Activated CD8-positive, alpha-beta memory T cell treated with anti-CD3 and anti-CD28 coated beads, Interleukin-2, amount 50 U/mL, for 48 hours (primary cell): ENCODE data around the gene KRTAP10-2.
A peak's percentile ranks its signal among the peaks of the same experiment; 100 is the strongest.
"Not testable (repeated sequence)": the region's sequence is repeated elsewhere in the genome, so short reads cannot be mapped to it uniquely, and the experiment has no call there.

Experiments used
- DNase-seq: peaks from one replicate; pipeline ENCODE4 v3.0.0-alpha.2; 2020

Gene KRTAP10-2

DNA sequence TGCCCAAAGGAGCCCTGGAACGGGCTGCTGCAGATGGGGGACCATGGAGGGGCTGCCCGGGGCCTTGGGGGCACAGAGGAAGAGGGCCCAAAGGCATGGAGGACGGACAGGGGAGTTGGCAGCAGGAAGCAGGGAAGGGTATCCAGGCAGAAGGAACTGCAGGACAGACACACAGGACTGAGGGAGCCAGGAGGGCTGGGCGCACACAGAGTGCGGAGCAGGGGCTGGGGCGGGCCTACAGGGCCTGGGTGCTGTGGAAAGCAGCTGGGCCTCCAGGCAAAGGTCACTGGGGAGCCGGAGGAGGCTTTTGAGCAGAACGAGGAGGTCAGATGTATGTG, 39.4 kb downstream of the KRTAP10-2 start:
- DNase-seq, result no peak

DNA sequence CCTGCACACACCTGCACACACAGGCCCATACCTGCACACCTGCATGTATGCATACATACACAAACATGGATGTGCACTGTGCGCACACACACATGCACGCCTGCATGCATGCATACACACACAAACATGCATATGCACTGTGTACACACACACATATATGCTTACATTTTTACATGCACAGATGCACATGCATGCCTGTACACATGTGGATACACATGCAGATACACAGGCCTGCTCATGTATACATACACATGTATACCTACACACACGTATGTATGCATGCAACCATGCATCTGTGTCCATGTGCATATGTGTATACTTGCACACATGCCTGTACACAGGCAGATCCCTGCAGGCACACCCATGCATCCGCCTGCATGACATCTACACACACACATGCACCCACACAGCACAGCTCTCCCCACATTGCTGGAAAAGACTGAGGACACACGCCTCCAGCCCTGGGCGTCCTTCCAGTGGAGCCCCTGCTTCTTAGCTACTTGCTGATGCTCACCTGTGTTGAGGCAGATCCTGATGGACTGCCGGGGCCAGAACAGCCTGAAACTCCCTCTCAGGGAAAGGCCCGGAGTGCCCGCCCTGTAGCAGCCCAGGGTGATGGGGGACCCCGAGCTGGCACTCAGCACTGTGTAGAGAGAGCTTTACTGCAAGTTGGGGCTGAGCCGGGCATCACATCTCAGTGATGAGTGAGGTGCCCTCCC, 39.9 kb downstream of the KRTAP10-2 start:
- no peak for DNase-seq

DNA sequence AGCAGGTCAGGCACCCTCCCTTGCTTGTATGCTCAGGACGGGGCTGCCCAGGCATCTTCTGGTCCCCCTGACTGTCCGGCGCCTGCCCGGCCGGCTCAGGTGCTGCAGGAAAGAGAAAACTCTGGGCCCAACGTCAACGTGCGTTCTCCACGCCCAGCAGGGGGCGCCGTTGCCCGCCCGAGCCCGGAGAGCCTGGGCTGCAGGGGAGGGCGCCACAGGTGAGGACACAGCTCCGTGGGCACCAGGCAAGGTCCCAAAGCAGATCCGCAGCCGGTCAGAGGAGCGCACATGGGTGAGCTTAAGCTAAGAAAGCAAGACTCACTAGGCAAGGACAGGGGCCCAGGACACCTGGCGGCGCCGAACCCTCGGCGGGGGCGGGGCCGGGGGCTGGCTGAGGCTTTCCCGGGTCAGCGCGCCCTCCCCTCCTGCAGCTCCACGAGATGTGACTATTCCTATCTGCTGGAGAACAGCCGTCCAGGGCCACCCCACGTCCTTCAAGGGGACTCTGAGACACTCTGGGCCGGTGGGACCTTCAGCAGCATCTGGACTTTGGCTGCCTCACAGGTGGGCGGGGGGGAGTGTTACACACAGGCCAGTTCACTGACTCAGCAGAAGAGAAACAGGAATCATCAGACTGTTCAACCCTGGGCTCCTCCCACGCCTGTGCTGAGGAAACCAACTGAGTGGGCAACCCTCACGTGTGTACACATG, 40.6 kb downstream of the KRTAP10-2 start:
- peak; percentile 96 for DNase-seq

DNA sequence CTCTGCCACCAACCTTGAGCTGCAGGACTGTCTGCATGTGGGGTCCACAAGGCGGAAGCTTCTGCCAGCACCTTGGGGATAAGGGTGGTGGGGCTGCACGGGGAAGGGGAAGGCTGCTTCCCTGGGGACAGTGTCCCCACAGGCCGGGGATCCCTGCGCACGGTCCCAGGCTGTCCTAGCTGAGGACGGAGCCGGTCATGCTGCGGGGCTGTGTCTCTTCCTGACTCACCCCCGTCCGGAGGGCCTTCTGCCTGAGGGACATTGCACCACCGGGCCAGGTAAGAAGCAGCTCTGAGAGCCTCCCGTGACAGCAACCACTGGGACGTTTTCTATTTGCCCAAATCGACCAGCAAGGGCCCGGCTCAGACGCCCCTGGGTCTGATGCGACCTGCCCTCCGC, 41.2 kb downstream of the KRTAP10-2 start:
- DNase-seq, result no peak

DNA sequence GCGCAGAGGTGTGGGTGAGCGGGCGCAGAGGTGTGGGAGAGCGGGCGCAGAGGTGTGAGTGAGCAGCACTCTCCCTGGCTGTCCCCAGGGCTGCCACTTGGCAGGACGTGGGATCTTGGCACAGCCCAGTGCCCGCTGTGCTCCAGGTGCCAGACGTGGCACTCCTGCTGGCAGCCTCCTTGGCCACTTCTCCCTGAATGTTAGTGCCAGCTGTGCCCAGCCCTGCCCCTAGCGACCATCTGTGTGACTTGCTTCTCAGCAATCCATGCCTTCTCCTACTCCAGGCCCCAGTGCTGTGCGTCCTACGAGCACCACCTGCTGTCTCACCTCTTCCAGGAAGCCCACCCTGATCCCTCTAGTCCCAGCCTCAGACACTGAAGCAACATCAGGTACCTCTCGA, 41.8 kb downstream of the KRTAP10-2 start:
- no peak for DNase-seq

DNA sequence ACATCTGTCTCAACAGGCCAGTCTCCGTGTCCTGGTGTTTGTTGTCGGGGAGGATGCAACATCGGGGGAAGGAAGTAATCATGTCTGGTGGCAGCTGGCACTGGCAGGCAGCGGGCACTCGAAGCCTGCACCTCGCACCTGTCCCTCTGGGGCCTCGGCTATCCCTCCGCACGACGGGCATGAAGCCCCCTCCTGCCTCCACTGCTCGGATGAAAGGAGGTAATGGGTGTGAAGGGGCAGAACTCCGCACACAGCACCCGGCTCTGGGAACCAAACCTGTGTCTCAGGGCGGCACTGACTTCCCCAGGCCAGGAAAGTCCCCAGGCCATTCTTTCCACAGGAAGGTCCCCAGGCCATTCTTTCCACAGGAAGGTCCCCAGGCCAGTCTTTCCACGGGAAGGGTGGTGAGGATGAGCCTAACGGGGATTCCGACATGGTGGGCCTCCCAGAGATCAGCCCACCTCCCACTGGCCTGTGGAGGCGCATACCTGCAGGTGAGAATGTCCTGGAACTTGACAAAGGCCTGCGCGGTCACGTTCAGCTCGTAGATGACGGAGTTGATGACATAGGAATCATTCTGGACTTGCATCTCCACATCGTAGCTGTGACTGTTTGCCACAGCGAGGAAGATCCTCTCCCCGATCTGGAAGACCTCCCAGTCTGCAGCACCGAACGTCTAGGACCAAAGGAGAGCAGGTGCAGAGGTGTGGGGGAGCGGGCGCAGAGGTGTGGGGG, 42.4 kb downstream of the KRTAP10-2 start:
- no peak for DNase-seq

DNA sequence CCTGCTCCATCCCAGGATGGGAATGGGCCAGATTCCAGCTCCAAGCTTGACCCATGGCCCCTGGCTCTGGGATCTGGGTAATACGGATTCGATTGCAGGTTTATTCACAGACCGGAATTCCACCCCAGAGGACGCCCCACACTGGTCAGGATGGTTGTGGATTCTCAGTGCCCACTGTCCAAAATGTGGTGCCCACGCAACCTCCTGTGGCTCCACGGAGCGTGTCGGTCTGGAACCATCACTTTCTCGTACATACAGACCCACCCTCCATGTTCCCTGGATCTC, 42.9 kb downstream of the KRTAP10-2 start:
- no peak for DNase-seq

DNA sequence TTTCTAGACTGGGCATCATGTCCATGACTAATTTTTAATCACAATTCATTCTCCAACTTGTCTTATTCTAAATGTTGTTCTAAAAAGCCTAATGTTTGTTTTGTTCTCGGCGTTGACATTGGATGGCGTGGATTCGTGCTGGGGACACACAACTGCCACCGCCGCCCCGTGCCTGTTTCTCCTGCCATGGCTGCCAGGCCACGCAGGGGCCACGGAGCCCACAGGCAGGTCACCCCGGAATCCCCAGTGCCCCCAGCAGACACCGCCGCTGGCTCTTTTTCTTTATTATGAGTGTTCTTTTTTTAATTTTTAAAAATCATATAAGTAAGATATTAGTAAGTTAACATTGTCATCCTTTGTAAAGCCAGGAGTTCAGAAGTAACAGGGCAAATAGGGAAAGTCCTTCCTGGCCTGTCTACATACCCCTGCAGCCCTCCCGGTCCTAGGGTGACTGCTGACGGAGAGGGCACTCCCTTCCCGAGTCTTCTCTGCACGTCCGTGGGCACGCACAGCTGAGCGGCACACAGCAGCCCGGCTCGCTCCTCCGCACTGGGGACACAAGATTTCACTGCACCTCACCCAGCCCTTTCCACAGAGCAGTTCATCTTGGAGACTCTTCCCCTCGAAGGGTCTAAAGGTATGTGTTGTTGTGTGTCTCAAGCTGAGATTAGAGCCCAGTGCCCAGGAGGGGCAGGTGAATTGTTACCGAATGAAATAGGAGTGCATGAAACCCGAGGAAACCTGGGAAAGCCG, 43.5 kb downstream of the KRTAP10-2 start:
- no peak for DNase-seq

DNA sequence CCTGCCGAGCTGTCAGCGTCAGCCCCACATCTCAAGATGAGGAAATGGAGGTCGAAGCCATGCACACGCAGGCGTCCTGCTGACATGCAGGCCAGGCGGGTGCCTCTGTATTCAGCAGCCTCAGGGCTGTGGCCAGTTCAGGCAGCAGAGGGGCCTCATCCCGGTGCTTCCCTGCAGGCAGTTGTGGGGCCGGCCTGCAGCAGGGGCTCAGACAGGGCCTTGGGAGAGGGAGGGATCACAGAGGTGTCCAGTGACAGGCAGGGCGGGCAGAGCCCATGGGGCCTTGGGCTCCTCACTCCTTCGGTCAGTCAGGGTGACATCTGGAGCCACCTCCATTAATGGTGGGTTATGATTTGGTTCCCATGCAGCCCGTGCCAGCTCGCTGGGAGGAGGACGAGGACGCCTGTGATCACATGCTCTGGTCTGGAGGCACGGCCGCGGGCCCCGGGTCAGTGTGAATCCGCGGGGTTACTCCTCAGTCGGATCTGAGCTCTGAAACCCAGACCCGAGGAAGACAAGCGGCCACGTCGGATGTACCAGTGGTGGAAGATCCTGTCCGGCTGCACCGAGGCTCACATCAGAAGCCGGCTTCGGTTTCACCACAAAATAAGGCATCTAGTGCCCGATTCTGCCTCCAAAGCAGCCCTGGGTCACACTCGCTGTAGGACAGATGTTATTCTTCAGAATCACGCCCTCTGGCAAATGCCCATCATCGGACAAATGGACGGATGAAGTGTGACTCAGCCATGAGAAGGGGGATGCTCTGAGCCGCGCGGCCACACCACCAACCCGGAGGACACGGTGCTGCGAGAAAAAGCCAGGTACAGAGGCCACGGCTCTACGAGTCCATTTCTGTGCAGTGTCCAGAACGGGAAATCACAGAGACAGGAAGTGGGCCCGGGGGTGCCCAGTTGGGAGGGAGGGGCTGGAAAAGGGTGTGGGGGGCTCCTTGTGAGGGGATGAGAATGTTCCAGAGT, 44.7 kb downstream of the KRTAP10-2 start:
- no peak for DNase-seq

DNA sequence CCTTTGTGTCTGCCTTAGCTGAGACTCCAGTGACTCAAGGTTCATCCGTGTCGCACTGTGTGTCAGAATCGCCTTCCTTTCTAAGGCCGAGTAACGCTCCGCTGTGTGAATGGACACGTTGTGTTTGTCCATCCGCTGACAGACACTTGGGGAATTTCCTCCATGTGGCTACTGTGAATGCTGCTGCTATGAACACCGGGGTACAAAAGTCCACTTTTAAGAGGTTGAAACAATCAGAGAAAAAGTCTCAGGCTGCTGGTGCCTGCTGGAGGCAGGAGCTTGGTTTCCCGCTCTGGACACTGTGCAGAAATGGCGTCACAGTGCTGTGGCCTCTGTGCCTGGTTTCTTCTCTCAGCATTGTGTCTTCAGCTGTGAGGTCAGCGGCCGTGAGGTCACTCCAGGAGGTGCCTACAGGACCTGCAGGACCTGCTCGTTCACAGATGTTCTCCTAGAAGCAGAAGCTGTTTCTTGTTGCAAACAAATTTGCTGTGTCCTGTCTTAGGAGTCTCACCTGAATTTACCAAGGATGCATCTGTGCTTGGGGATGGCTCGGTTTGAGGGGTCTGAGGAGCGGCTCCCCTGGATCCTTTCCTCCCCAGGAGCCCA, 45.5 kb downstream of the KRTAP10-2 start:
- DNase-seq, result no peak

DNA sequence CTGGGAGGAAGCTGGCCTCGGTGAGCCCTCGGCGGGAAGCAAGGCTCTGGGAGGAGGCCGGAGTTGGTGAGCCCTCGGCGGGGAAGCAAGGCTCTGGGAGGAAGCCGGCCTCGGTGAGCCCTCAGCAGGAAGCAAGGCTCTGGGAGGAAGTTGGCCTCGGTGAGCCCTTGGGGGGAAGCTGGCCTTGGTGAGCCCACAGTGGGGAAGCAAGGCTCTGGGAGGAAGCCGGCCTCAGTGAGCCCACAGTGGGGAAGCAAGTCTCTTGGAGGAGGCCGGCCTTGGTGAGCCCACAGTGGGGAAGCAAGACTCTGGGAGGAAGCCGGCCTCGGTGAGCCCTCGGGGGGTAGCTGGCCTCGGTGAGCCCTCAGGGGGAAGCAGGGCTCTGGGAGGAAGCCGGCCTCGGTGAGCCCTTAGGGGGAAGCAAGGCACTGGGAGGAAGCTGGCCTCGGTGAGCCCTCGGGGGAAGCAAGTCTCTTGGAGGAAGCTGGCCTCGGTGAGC, 47.4 kb downstream of the KRTAP10-2 start:
- no peak for DNase-seq

DNA sequence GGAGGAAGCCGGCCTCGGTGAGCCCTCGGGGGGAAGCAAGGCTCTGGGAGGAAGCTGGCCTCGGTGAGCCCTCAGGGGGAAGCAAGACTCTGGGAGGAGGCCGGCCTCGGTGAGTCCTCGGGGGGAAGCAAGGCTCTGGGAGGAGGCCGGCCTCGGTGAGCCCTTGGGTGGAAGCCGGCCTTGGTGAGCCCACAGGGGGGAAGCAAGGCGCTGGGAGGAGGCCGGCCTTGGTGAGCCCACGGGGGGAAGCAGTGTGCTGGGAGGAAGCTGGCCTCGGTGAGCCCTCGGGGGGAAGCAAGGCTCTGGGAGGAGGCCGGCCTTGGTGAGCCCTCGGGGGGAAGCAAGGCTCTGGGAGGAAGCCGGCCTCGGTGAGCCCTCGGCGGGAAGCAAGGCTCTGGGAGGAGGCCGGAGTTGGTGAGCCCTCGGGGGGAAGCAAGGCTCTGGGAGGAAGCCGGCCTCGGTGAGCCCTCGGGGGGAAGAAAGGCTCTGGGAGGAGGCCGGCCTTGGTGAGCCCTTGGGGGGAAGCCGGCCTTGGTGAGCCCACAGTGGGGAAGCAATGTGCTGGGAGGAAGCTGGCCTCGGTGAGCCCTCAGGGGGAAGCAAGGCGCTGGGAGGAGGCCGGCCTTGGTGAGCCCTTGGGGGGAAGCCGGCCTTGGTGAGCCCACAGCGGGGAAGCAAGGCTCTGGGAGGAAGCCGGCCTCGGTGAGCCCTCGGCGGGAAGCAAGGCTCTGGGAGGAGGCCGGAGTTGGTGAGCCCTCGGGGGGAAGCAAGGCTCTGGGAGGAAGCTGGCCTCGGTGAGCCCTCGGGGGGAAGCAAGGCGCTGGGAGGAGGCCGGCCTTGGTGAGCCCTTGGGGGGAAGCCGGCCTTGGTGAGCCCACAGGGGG, 48.1 kb downstream of the KRTAP10-2 start:
- not testable (repeated sequence) for DNase-seq

DNA sequence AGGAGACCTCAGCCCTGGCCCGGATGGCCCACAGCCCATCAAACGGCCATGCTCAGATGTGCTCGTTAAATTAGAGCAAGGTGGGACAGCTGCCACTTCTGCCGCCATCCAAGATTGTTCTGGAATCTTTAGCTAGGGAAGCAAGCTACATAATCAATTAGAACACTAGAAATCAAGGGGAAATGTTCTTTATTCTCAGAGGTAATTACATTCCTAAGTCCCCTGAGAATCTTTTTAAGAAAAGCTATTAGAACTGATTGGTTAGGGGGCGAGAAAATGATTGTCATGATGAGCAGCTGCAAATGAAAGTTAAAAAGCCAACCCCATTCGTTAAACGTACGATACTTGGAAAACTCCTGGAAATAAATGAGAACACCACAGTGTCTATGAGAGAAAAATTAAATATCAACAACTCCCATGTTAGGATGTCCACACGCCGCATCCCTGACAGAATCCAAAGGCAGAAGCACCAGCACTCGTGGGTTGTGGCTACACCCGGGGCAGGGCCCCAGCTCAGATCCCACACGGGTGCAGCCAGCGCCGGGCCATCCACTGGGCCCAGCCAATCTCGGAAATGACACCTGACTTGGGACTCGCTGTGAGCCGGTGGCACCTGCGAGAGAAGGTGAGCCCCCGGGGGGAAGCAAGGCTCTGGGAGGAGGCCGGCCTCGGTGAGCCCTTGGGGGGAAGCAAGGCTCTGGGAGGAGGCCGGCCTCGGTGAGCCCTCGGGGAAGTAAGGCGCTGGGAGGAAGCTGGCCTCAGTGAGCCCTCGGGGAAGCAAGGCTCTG, 48.9 kb downstream of the KRTAP10-2 start:
- no peak for DNase-seq
